ENCODE results near the gene UBL4B.

- TF ChIP-seq EZH2 (IDR thresholded peaks at IDR 0.05; ENCODE audit: insufficient read depth, poor library complexity, severe bottlenecking) (no peak), EZH2phosphoT487 (IDR thresholded peaks at IDR 0.05; ENCODE audit: insufficient read depth, low read depth) (no peak)
Observed at GRCh38 chr1:110113551-110113950, 1.3 kb downstream of the UBL4B start.
